Sigmoid colon (tissue), 7 donors: ENCODE results near the gene METTL8. TPM values are rescaled to one million over a fixed set of nuclear protein-coding genes. Genes with fewer than 3 reads are reported as not detected.

Experiments
- DNase-seq: peaks from one replicate; pipeline ENCODE4 v3.0.0-alpha.2; 2019
- H3K27ac ChIP-seq, 4 donors: fragments of 200-600 bp; sonication (generic); one replicate each; pipeline ENCODE4 v1.5.1; 2016 to 2019; ENCODE audit warnings: mild to moderate bottlenecking in 1 of 4
- H3K27me3 ChIP-seq, 3 donors: fragments of 200-600 bp; sonication (generic); one replicate each; pipeline ENCODE4 v1.5.1; 2019; ENCODE audit warnings: mild to moderate bottlenecking in 1 of 3
- H3K36me3 ChIP-seq, 4 donors: fragments of 200-600 bp; sonication (generic); one replicate each; pipeline ENCODE4 v1.5.1; 2016 to 2019
- H3K4me1 ChIP-seq, 4 donors: fragments of 200-600 bp; sonication (generic); one replicate each; pipeline ENCODE4 v1.5.1; 2017 to 2019
- H3K4me3 ChIP-seq, 4 donors: fragments of 200-600 bp; sonication (generic); one replicate each; pipeline ENCODE4 v1.5.1; 2017 to 2019; ENCODE audit warnings: mild to moderate bottlenecking in 2 of 4, moderate library complexity in 1 of 4
- H3K9me3 ChIP-seq, 4 donors: fragments of 200-600 bp in 3 of 4; sonication (generic) in 3 of 4; one replicate each; pipeline versions ENCODE4 v1.5.1 to v1.6.1; 2013 to 2019
- CTCF ChIP-seq, 4 experiments: fragments of 450-650 bp in 3 of 4; fragments of 200-600 bp in 1 of 4; IDR thresholded peaks; one replicate each; pipeline ENCODE4 v1.5.1; 2016 to 2019; ENCODE audit warnings: antibody characterized with exemption in 4 of 4, mild to moderate bottlenecking in 3 of 4, moderate library complexity in 2 of 4
- EP300 ChIP-seq, 4 donors: sonication (generic); formaldehyde crosslinking; IDR thresholded peaks; one replicate each; pipeline ENCODE4 v1.6.1; 2017; ENCODE audit warnings: antibody characterized with exemption in 4 of 4
- POLR2A ChIP-seq, 2 donors: fragments of 450-650 bp; IDR thresholded peaks; one replicate each; pipeline ENCODE4 v1.6.1; 2016; ENCODE audit warnings: antibody characterized with exemption in 2 of 2, mild to moderate bottlenecking in 2 of 2, moderate library complexity in 2 of 2
- POLR2AphosphoS5 ChIP-seq, 4 donors: sonication (generic); formaldehyde crosslinking; IDR thresholded peaks; one replicate each; pipeline ENCODE4 v1.6.1; 2017; ENCODE audit warnings: antibody characterized with exemption in 4 of 4
- WGBS, 2 donors: extraction: QIAGEN DNeasy Blood & Tissue Kit; methylation state at CpG; one replicate each; pipeline ENCODE4 v1.1.7; 2013; 5-methylcytosine and 5-hydroxymethylcytosine counted together
- intact Hi-C: fragments of 100-400 bp; cut with DNase I; formaldehyde crosslinking; loops from one replicate; pipeline ENCODE4 v1.15.1; 2023
- polyA plus RNA-seq, 3 donors: library from polyadenylated mRNA; stranded (reverse); fragments of 200-250 nt; gene quantifications; one replicate each; pipeline ENCODE4 v1.2.3, GENCODE V29; 2013
- total RNA-seq, 4 donors: library from RNA; depleted of rRNA; stranded (reverse); fragments of >200 nt; gene quantifications; one replicate each; pipeline ENCODE4 v1.1.0, GENCODE V29; 2016
- donor health status: healthy with polysubstance abuse.
- donor health status: Bipolar disorder and iron deficiency.
- donor health status: healthy.

Gene METTL8
- total and polyA plus RNA-seq, 7 donors: 3.0 to 42.7 (median 30.1) TPM

- intact Hi-C loops: loop anchor here (5.0 kb wide), 1 partner anchor 143 kb away; no protein-coding TSS in a partner anchor
- Histone ChIP-seq H3K4me3 (no peak overlapping the region), H3K4me1 (peaks cover 0 to 34% (median 22%) of the 10 kb centered on the region in 4 donors), H3K27ac (no peak overlapping the region), H3K27me3 (no peaks in the 10 kb centered on the region), H3K36me3 (no peaks in the 10 kb centered on the region), H3K9me3 (no peaks in the 10 kb centered on the region)
- no peak for DNase-seq
- 98% methylated on average over 2 of the region's 2 CpGs for WGBS, 2 donors
- TF ChIP-seq POLR2A (IDR thresholded peaks at IDR 0.05): no peak
- TF ChIP-seq EP300 (IDR thresholded peaks at IDR 0.05): no peak
- TF ChIP-seq POLR2AphosphoS5 (IDR thresholded peaks at IDR 0.05): no peak
Observed at GRCh38 chr2:171274757-171275156, 159.0 kb downstream of the METTL8 start.

GRCh38 chr2:171271971-171272436 is 161.8 kb downstream of the METTL8 start:
- Histone ChIP-seq H3K36me3 (no peaks in the 10 kb centered on the region), H3K4me3 (no peak overlapping the region), H3K27me3 (no peaks in the 10 kb centered on the region), H3K9me3 (no peaks in the 10 kb centered on the region), H3K4me1 (peaks cover 0 to 28% (median 22%) of the 10 kb centered on the region in 4 donors), H3K27ac (peak overlapping the region; percentile 60 to 78 (median 68))
- no peak for DNase-seq
- intact Hi-C loops: loop anchor here (5.0 kb wide), 1 partner anchor 145 kb away; no protein-coding TSS in a partner anchor
- WGBS, 2 donors: 70 to 83% methylated on average over 1 of the region's 1 CpG
- TF ChIP-seq CTCF (IDR thresholded peaks at IDR 0.05) (no peak), POLR2AphosphoS5 (IDR thresholded peaks at IDR 0.05) (peak in 3 of 4 donors; percentile 54 to 68 (median 62))

- 84 to 87% methylated on average over 1 of the region's 1 CpG for WGBS, 2 donors
- H3K36me3 ChIP-seq: no peaks in the 10 kb centered on the region
- TF ChIP-seq EP300 (IDR thresholded peaks at IDR 0.05) (no peak), POLR2A (IDR thresholded peaks at IDR 0.05) (no peak), CTCF (IDR thresholded peaks at IDR 0.05) (no peak), POLR2AphosphoS5 (IDR thresholded peaks at IDR 0.05) (no peak)
- peaks cover 0 to 28% (median 22%) of the 10 kb centered on the region in 4 donors for H3K4me1 ChIP-seq
- H3K4me3 ChIP-seq: no peak overlapping the region
- no peak for DNase-seq
- H3K9me3 ChIP-seq: no peaks in the 10 kb centered on the region
- no peaks in the 10 kb centered on the region for H3K27me3 ChIP-seq
- H3K27ac ChIP-seq: peak overlapping the region; percentile 60 to 78 (median 68)
- intact Hi-C loops: loop anchor here (5.0 kb wide), 1 partner anchor 146 kb away; no protein-coding TSS in a partner anchor
Observed at GRCh38 chr2:171271386-171271785, 162.4 kb downstream of the METTL8 start.

GRCh38 chr2:171267855-171268629 is 165.7 kb downstream of the METTL8 start:
- H3K4me1 ChIP-seq: peaks cover 0 to 24% (median 18%) of the 10 kb centered on the region in 4 donors
- WGBS, 2 donors: 77 to 83% methylated on average over 4 of the region's 4 CpGs

More at GRCh38 chr2:171267855-171268629, 165.7 kb downstream of the METTL8 start:
- Histone ChIP-seq H3K27ac (no peak overlapping the region), H3K36me3 (no peaks in the 10 kb centered on the region), H3K27me3 (no peaks in the 10 kb centered on the region), H3K4me3 (no peak overlapping the region), H3K9me3 (no peaks in the 10 kb centered on the region)
- intact Hi-C loops: no loop called here
- peak in 2 of 4 donors; percentile 60 to 62 for TF ChIP-seq POLR2AphosphoS5 (IDR thresholded peaks at IDR 0.05)
- TF ChIP-seq POLR2A (IDR thresholded peaks at IDR 0.05): no peak
- no peak for TF ChIP-seq CTCF (IDR thresholded peaks at IDR 0.05)
- no peak for DNase-seq

Other genes starting within 250 kb of the METTL8 start
- 10 to 100 TPM; 19.1 to 27.5 (median 21.9) TPM for gene DCAF17, start 236 bp upstream of the METTL8 start, total RNA-seq
- 1 to 10 TPM; 1.8 to 5.9 (median 4.4) TPM for gene DCAF17, start 236 bp upstream of the METTL8 start, polyA plus RNA-seq
- gene CYBRD1, start 88.5 kb upstream of the METTL8 start, total RNA-seq: 100 to 1,000 TPM; 119 to 250 (median 197) TPM
- 10 to 100 TPM in 2 of 3 donors, 1 to 10 TPM in 1; 7.6 to 42.6 (median 26.5) TPM for gene CYBRD1, start 88.5 kb upstream of the METTL8 start, polyA plus RNA-seq